ENCODE measurements around the gene TTC17.

Gene TTC17

GRCh38 chr11:43489869-43490465 is 131.2 kb downstream of the TTC17 start:
- Histone ChIP-seq H3K27me3 (ENCODE audit: insufficient read depth, low read length, poor library complexity, severe bottlenecking) (no peaks in the 10 kb centered on the region), H4K20me1 (ENCODE audit: insufficient read depth, low read length, poor library complexity, severe bottlenecking) (no peaks in the 10 kb centered on the region), H3K79me2 (ENCODE audit: insufficient read depth, low read length) (no peaks in the 10 kb centered on the region), H3F3A (ENCODE audit: low read depth) (no peaks in the 10 kb centered on the region), H3K4me3 (ENCODE audit: low read length, poor library complexity, severe bottlenecking) (no peak overlapping the region), H3K4me2 (ENCODE audit: low read depth, low read length, poor library complexity, severe bottlenecking) (no peak overlapping the region), H2AFZ (ENCODE audit: low read length) (no peak overlapping the region), H3K9me2 (replicated peaks; ENCODE audit: low read depth, low read length) (no peaks in the 10 kb centered on the region), H3K36me3 (ENCODE audit: insufficient read depth, low read length) (peaks cover 55% of the 10 kb centered on the region), H3K9me3 (ENCODE audit: insufficient read depth, low read depth, low read length) (no peaks in the 10 kb centered on the region), H3K9ac (ENCODE audit: low read depth, low read length, poor library complexity, severe bottlenecking) (no peak overlapping the region), H3K4me1 (ENCODE audit: insufficient read depth, low read length, poor library complexity, severe bottlenecking) (no peaks in the 10 kb centered on the region)
- no peak for TF ChIP-seq CTCF (conservative IDR thresholded peaks at IDR 0.05; ENCODE audit: low read length)

GRCh38 chr11:43492701-43493100 is 134.0 kb downstream of the TTC17 start:
- Histone ChIP-seq H3K9me2 (replicated peaks; ENCODE audit: low read depth, low read length) (no peaks in the 10 kb centered on the region), H4K20me1 (ENCODE audit: insufficient read depth, low read length, poor library complexity, severe bottlenecking) (no peaks in the 10 kb centered on the region), H3K9me3 (ENCODE audit: insufficient read depth, low read depth, low read length) (no peaks in the 10 kb centered on the region), H2AFZ (ENCODE audit: low read length) (no peak overlapping the region), H3K4me3 (ENCODE audit: low read length, poor library complexity, severe bottlenecking) (no peak overlapping the region), H3K4me1 (ENCODE audit: insufficient read depth, low read length, poor library complexity, severe bottlenecking) (no peaks in the 10 kb centered on the region), H3K79me2 (ENCODE audit: insufficient read depth, low read length) (no peaks in the 10 kb centered on the region), H3K27me3 (ENCODE audit: insufficient read depth, low read length, poor library complexity, severe bottlenecking) (no peaks in the 10 kb centered on the region), H3K9ac (ENCODE audit: low read depth, low read length, poor library complexity, severe bottlenecking) (no peak overlapping the region), H3K36me3 (ENCODE audit: insufficient read depth, low read length) (peaks cover 59% of the 10 kb centered on the region), H3K4me2 (ENCODE audit: low read depth, low read length, poor library complexity, severe bottlenecking) (no peak overlapping the region), H3F3A (ENCODE audit: low read depth) (no peaks in the 10 kb centered on the region)
- TF ChIP-seq EZH2phosphoT487 (IDR thresholded peaks at IDR 0.05; ENCODE audit: borderline replicate concordance), result no peak
- no peak for TF ChIP-seq CTCF (conservative IDR thresholded peaks at IDR 0.05; ENCODE audit: low read length)

GRCh38 chr11:43493431-43493830 is 134.7 kb downstream of the TTC17 start:
- Histone ChIP-seq H3K9me3 (ENCODE audit: insufficient read depth, low read depth, low read length) (no peaks in the 10 kb centered on the region), H3K9ac (ENCODE audit: low read depth, low read length, poor library complexity, severe bottlenecking) (no peak overlapping the region), H3K9me2 (replicated peaks; ENCODE audit: low read depth, low read length) (no peaks in the 10 kb centered on the region), H3K4me2 (ENCODE audit: low read depth, low read length, poor library complexity, severe bottlenecking) (no peak overlapping the region), H2AFZ (ENCODE audit: low read length) (no peak overlapping the region), H4K20me1 (ENCODE audit: insufficient read depth, low read length, poor library complexity, severe bottlenecking) (no peaks in the 10 kb centered on the region), H3K4me1 (ENCODE audit: insufficient read depth, low read length, poor library complexity, severe bottlenecking) (no peaks in the 10 kb centered on the region), H3F3A (ENCODE audit: low read depth) (no peaks in the 10 kb centered on the region), H3K27me3 (ENCODE audit: insufficient read depth, low read length, poor library complexity, severe bottlenecking) (no peaks in the 10 kb centered on the region), H3K36me3 (ENCODE audit: insufficient read depth, low read length) (peaks cover 56% of the 10 kb centered on the region), H3K79me2 (ENCODE audit: insufficient read depth, low read length) (no peaks in the 10 kb centered on the region), H3K4me3 (ENCODE audit: low read length, poor library complexity, severe bottlenecking) (no peak overlapping the region)
- TF ChIP-seq CTCF (conservative IDR thresholded peaks at IDR 0.05; ENCODE audit: low read length), result no peak
- TF ChIP-seq EZH2phosphoT487 (IDR thresholded peaks at IDR 0.05; ENCODE audit: borderline replicate concordance), result no peak

Measured in Loucy (cell line).